Measurements from ENCODE around the gene HOXC13. TPM values are rescaled to one million over a fixed set of nuclear protein-coding genes. Genes with fewer than 3 reads are reported as not detected.

The HOXC13 gene
- total and polyA plus RNA-seq, 2 of the 13 experiments (the other 11 are each of a cell fraction or from before 2014, with no cell fraction given), result 0.07 TPM; not detected in 1

DNA sequence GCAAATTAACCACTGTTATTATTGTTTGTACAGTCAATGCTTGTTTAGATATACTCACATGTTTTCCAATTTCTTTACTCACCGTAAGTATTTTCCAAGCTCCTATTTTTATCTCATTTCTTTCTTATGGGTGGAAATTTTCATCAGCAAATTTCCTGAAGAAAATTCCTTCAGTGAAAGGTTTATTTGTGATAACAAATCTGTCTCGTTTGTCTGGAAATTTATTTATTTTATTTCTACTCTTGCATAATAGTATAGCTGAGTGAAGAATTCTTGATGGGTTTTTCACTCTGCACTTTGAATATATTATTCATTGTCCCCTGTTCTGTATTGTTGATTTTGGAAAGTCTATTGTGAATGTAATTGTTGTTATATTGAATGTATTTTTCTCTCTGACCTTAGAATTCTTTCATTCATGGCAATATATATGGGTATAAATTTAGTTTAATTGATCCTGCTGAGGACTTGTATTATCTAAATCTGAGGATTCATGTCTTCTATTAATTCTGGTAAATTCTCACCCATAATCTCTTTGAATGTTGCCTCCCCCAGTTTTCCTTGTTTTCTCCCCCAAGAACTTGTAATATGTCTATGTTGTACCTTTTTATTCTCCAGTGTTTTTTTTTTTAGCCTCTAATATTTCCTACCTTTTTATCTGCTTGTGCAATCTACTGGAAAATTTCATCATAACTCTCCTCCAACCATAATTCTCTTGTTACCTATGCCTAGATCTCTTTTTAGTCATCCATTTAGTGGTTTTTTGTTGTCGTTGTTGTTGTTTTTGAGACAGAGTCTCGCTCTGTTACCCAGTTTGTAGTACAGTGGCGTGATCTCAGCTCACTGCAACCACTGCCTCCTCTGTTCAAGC is 21.6 kb upstream of the HOXC13 start (continued):
- TF ChIP-seq GTF2F1 (IDR thresholded peaks at IDR 0.05; ENCODE audit: low read length) (no peak), ADNP (CRISPR knock-in tag; IDR thresholded peaks at IDR 0.05) (no peak), HDAC1 (CRISPR knock-in tag; IDR thresholded peaks at IDR 0.05) (no peak), ZNF367 (CRISPR knock-in tag; IDR thresholded peaks at IDR 0.05; ENCODE audit: borderline replicate concordance) (no peak), MXI1 (IDR thresholded peaks at IDR 0.05; ENCODE audit: borderline replicate concordance, low read depth, low read length) (no peak)

- Histone ChIP-seq H3K9ac (ENCODE audit: insufficient read depth, low read depth, low read length) (no peak overlapping the region), H3K36me3 (replicated peaks in 1 of 2; ENCODE audit: control insufficient read depth in 1 of 2, insufficient read depth in 2 of 2, low read length in 2 of 2) (no peaks in the 10 kb centered on the region), H3K27me3 (ENCODE audit: control insufficient read depth in 1 of 2, insufficient read depth in 2 of 2, low read length in 2 of 2) (peaks cover 5 to 48% of the 10 kb centered on the region in 2 experiments), H3K79me2 (ENCODE audit: insufficient read depth, low read length) (no peaks in the 10 kb centered on the region), H4K20me1 (ENCODE audit: insufficient read depth, low read length) (no peaks in the 10 kb centered on the region), H3K4me2 (ENCODE audit: low read depth, low read length) (no peak overlapping the region), H3K4me3 (replicated peaks in 1 of 3; ENCODE audit: insufficient read depth in 1 of 3, low read depth in 2 of 3, low read length in 3 of 3) (no peak overlapping the region), H3K27ac (ENCODE audit: extremely low read length, insufficient read depth, low read length) (no peak overlapping the region), H3K9me3 (ENCODE audit: low read length) (no peaks in the 10 kb centered on the region), H3K4me1 (ENCODE audit: insufficient read depth, low read length) (no peaks in the 10 kb centered on the region), H2AFZ (ENCODE audit: low read length) (no peak overlapping the region)
- CTCF ChIA-PET (ENCODE audit: low intra/inter-chr PET ratio, low total read pairs), result no interaction called here
- FAIRE-seq (no peak), DNase-seq (ENCODE audit: low spot score) (no peak), ATAC-seq (no peak)
- intact Hi-C loops (cut with micrococcal nuclease; ENCODE audit: unreplicated experiment), result no loop called here
- BruUV-seq (replicated peaks), result no TSS peak
- in situ Hi-C loops (cut with HindIII; ENCODE audit: extremely low pct_ligation_motif_present, low pct_unique_long_range_greater_than_20kb), result loop anchor here (25.0 kb wide), 1 partner anchor 137 kb away; no protein-coding TSS in a partner anchor
- POLR2A ChIA-PET, result no interaction called here
- 0% methylated on average over 2 of the region's 2 CpGs for WGBS (ENCODE audit: low lambda C conversion rate)
- TF ChIP-seq, protein P1, sequence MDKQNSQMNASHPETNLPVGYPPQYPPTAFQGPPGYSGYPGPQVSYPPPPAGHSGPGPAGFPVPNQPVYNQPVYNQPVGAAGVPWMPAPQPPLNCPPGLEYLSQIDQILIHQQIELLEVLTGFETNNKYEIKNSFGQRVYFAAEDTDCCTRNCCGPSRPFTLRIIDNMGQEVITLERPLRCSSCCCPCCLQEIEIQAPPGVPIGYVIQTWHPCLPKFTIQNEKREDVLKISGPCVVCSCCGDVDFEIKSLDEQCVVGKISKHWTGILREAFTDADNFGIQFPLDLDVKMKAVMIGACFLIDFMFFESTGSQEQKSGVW (CRISPR knock-in tag; IDR thresholded peaks at IDR 0.05; ENCODE audit: borderline replicate concordance), result no peak
- TF ChIP-seq, protein P2, sequence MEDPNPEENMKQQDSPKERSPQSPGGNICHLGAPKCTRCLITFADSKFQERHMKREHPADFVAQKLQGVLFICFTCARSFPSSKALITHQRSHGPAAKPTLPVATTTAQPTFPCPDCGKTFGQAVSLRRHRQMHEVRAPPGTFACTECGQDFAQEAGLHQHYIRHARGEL (CRISPR knock-in tag; IDR thresholded peaks at IDR 0.05), result no peak
- TF ChIP-seq ZNF543 (CRISPR knock-in tag; IDR thresholded peaks at IDR 0.05) (no peak), TSC22D2 (CRISPR knock-in tag; IDR thresholded peaks at IDR 0.05; ENCODE audit: borderline replicate concordance) (no peak), ZNF234 (CRISPR knock-in tag; conservative IDR thresholded peaks at IDR 0.05) (no peak), ZNF841 (CRISPR knock-in tag; IDR thresholded peaks at IDR 0.05; ENCODE audit: borderline replicate concordance) (no peak), DPF2 (CRISPR knock-in tag; IDR thresholded peaks at IDR 0.05; ENCODE audit: borderline replicate concordance, low read depth) (no peak), FOXA1 (IDR thresholded peaks at IDR 0.05) (no peak), FOXA1 (CRISPR knock-in tag; IDR thresholded peaks at IDR 0.05) (no peak), EZH2 (conservative IDR thresholded peaks at IDR 0.05; ENCODE audit: low read depth, low read length) (no peak), ZNF343 (CRISPR knock-in tag; IDR thresholded peaks at IDR 0.05) (no peak), FLYWCH1 (CRISPR knock-in tag; IDR thresholded peaks at IDR 0.05) (no peak), ZNF33B (CRISPR knock-in tag; IDR thresholded peaks at IDR 0.05) (no peak), IKZF4 (CRISPR knock-in tag; IDR thresholded peaks at IDR 0.05; ENCODE audit: borderline replicate concordance, low read depth, not compliant biosample characterization) (no peak), ZNF619 (CRISPR knock-in tag; IDR thresholded peaks at IDR 0.05) (no peak)
- TF ChIP-seq, protein P3, sequence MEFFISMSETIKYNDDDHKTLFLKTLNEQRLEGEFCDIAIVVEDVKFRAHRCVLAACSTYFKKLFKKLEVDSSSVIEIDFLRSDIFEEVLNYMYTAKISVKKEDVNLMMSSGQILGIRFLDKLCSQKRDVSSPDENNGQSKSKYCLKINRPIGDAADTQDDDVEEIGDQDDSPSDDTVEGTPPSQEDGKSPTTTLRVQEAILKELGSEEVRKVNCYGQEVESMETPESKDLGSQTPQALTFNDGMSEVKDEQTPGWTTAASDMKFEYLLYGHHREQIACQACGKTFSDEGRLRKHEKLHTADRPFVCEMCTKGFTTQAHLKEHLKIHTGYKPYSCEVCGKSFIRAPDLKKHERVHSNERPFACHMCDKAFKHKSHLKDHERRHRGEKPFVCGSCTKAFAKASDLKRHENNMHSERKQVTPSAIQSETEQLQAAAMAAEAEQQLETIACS (CRISPR knock-in tag; IDR thresholded peaks at IDR 0.05), result no peak
These were observed 13.9 kb upstream of the HOXC13 start for GRCh38 chr12:53924521-53925405.

All from HepG2 (cell line).